Measurements from ENCODE around the gene NPAS3. TPM values are rescaled to one million over a fixed set of nuclear protein-coding genes. Genes with fewer than 3 reads are reported as not detected.
A peak's percentile ranks its signal among the peaks of the same experiment; 100 is the strongest.

NPAS3 gene
- total RNA-seq, 1 experiment from 2014 or later = 15.6 TPM

GRCh38 chr14:33564774-33565630 lies 626.3 kb downstream of the NPAS3 start:
- no peaks in the 10 kb centered on the region for H3K27me3 ChIP-seq (replicated peaks; ENCODE audit: insufficient read depth, low read depth, low read length, poor library complexity)
- H3K9me3 ChIP-seq (ENCODE audit: low read depth, low read length, poor library complexity, severe bottlenecking) = no peaks in the 10 kb centered on the region
- no TSS peak for BruUV-seq (replicated peaks)
- H3K27ac ChIP-seq (ENCODE audit: low read depth, low read length, poor library complexity, severe bottlenecking) = no peak overlapping the region
- DNase-seq (ENCODE audit: low spot score) = peak; percentile 89
- TF ChIP-seq CTCF (conservative IDR thresholded peaks at IDR 0.05; ENCODE audit: low read depth, low read length) (no peak), EZH2 (IDR thresholded peaks at IDR 0.05; ENCODE audit: borderline replicate concordance, low read depth, low read length, poor library complexity, severe bottlenecking) (no peak)
- intact Hi-C loops (cut with micrococcal nuclease; ENCODE audit: unreplicated experiment) = loop anchor here (10.0 kb wide), 1 partner anchor 200 kb away; no protein-coding TSS in a partner anchor
- CTCF ChIA-PET = no interaction called here
- H3K4me3 ChIP-seq (ENCODE audit: low read depth, low read length, poor library complexity, severe bottlenecking) = no peak overlapping the region
- peaks cover 59% of the 10 kb centered on the region for H3K4me1 ChIP-seq (ENCODE audit: insufficient read depth, low read length, poor library complexity, severe bottlenecking)
- POLR2A ChIA-PET (ENCODE audit: low non-redundant PET) = no interaction called here
- H3K36me3 ChIP-seq (ENCODE audit: insufficient read depth, low read length, poor library complexity, severe bottlenecking) = no peaks in the 10 kb centered on the region

- Histone ChIP-seq H3K27ac (ENCODE audit: low read depth, low read length, poor library complexity, severe bottlenecking) (no peak overlapping the region), H3K36me3 (ENCODE audit: insufficient read depth, low read length, poor library complexity, severe bottlenecking) (no peaks in the 10 kb centered on the region), H3K4me3 (ENCODE audit: low read depth, low read length, poor library complexity, severe bottlenecking) (no peak overlapping the region), H3K9me3 (ENCODE audit: low read depth, low read length, poor library complexity, severe bottlenecking) (no peaks in the 10 kb centered on the region), H3K27me3 (replicated peaks; ENCODE audit: insufficient read depth, low read depth, low read length, poor library complexity) (no peaks in the 10 kb centered on the region), H3K4me1 (ENCODE audit: insufficient read depth, low read length, poor library complexity, severe bottlenecking) (peaks cover 63% of the 10 kb centered on the region)
- ChIA-PET CTCF (no interaction called here), POLR2A (ENCODE audit: low non-redundant PET) (no interaction called here)
- intact Hi-C loops (cut with micrococcal nuclease; ENCODE audit: unreplicated experiment) = loop anchor here (10.0 kb wide), 1 partner anchor 199 kb away; no protein-coding TSS in a partner anchor
- no TSS peak for BruUV-seq (replicated peaks)
- TF ChIP-seq EZH2 (IDR thresholded peaks at IDR 0.05; ENCODE audit: borderline replicate concordance, low read depth, low read length, poor library complexity, severe bottlenecking) (no peak), CTCF (conservative IDR thresholded peaks at IDR 0.05; ENCODE audit: low read depth, low read length) (no peak)
- no peak for DNase-seq (ENCODE audit: low spot score)
Observed at GRCh38 chr14:33566082-33566481, 627.4 kb downstream of the NPAS3 start.

- Histone ChIP-seq H3K4me3 (ENCODE audit: low read depth, low read length, poor library complexity, severe bottlenecking) (no peak overlapping the region), H3K27me3 (replicated peaks; ENCODE audit: insufficient read depth, low read depth, low read length, poor library complexity) (no peaks in the 10 kb centered on the region), H3K9me3 (ENCODE audit: low read depth, low read length, poor library complexity, severe bottlenecking) (no peaks in the 10 kb centered on the region), H3K27ac (ENCODE audit: low read depth, low read length, poor library complexity, severe bottlenecking) (no peak overlapping the region), H3K4me1 (ENCODE audit: insufficient read depth, low read length, poor library complexity, severe bottlenecking) (peaks cover 64% of the 10 kb centered on the region), H3K36me3 (ENCODE audit: insufficient read depth, low read length, poor library complexity, severe bottlenecking) (no peaks in the 10 kb centered on the region)
- BruUV-seq (replicated peaks) = no TSS peak
- CTCF ChIA-PET = no interaction called here
- POLR2A ChIA-PET (ENCODE audit: low non-redundant PET) = no interaction called here
- DNase-seq (ENCODE audit: low spot score) = peak; percentile 47
- intact Hi-C loops (cut with micrococcal nuclease; ENCODE audit: unreplicated experiment) = loop anchor here (10.0 kb wide), 1 partner anchor 198 kb away; no protein-coding TSS in a partner anchor
- TF ChIP-seq CTCF (conservative IDR thresholded peaks at IDR 0.05; ENCODE audit: low read depth, low read length) (no peak), EZH2 (IDR thresholded peaks at IDR 0.05; ENCODE audit: borderline replicate concordance, low read depth, low read length, poor library complexity, severe bottlenecking) (no peak)
Observed at GRCh38 chr14:33567023-33567728, 628.5 kb downstream of the NPAS3 start.
